ENCODE data around the gene RDM1. TPM values are rescaled to one million over a fixed set of nuclear protein-coding genes. Genes with fewer than 3 reads are reported as not detected.

Gene RDM1
- total and polyA plus RNA-seq, 4 donors: 0.10 to 0.26 TPM; not detected in 2

- H3K27ac ChIP-seq (ENCODE audit: low read depth in 1 of 2, low read length in 1 of 2): no peak overlapping the region
- no peaks in the 10 kb centered on the region for H3K9me3 ChIP-seq (ENCODE audit: control insufficient read depth in 4 of 4, insufficient read depth in 3 of 4, low read length in 3 of 4)
Measured at GRCh38 chr17:35972066-35972465, 41.5 kb upstream of the RDM1 start.

GRCh38 chr17:35969558-35970380, 39.2 kb upstream of the RDM1 start:
- Histone ChIP-seq H3K4me1 (ENCODE audit: control insufficient read depth in 5 of 5, insufficient read depth in 5 of 5, low read length in 5 of 5) (peaks cover 0 to 3% (median 2%) of the 10 kb centered on the region in 5 donors), H3K9me3 (ENCODE audit: control insufficient read depth in 4 of 4, insufficient read depth in 3 of 4, low read length in 3 of 4) (no peaks in the 10 kb centered on the region), H3K27ac (ENCODE audit: low read depth in 1 of 2, low read length in 1 of 2) (no peak overlapping the region), H3K4me3 (no peak overlapping the region), H3K27me3 (ENCODE audit: control insufficient read depth in 3 of 3, insufficient read depth in 3 of 3, low read length in 2 of 3) (no peaks in the 10 kb centered on the region), H3K9ac (ENCODE audit: insufficient read depth in 1 of 2, low read length in 2 of 2) (no peak overlapping the region), H3K36me3 (ENCODE audit: control insufficient read depth in 4 of 4, insufficient read depth in 4 of 4, low read length in 4 of 4) (no peaks in the 10 kb centered on the region)
- WGBS, 2 donors: 31 to 41% methylated on average over 8 of the region's 8 CpGs
- TF ChIP-seq CTCF (IDR thresholded peaks at IDR 0.05; ENCODE audit: control extremely low read depth, extremely low read depth): peak; percentile 91
- DNase-seq: peak; percentile 83 to 91 (median 87)
- peak; percentile 41 for ATAC-seq (ENCODE audit: insufficient read depth, low FRiP score)

More at GRCh38 chr17:35972066-35972465, 41.5 kb upstream of the RDM1 start:
- peaks cover 0 to 3% (median 2%) of the 10 kb centered on the region in 5 donors for H3K4me1 ChIP-seq (ENCODE audit: control insufficient read depth in 5 of 5, insufficient read depth in 5 of 5, low read length in 5 of 5)
- H3K36me3 ChIP-seq (ENCODE audit: control insufficient read depth in 4 of 4, insufficient read depth in 4 of 4, low read length in 4 of 4): no peaks in the 10 kb centered on the region
- ATAC-seq (ENCODE audit: insufficient read depth, low FRiP score) (no peak), DNase-seq (no peak)
- no peak overlapping the region for H3K9ac ChIP-seq (ENCODE audit: insufficient read depth in 1 of 2, low read length in 2 of 2)
- no peak for TF ChIP-seq CTCF (IDR thresholded peaks at IDR 0.05; ENCODE audit: control extremely low read depth, extremely low read depth)
- WGBS, 2 donors: 91% methylated on average over 1 of the region's 1 CpG
- H3K4me3 ChIP-seq: no peak overlapping the region
- no peaks in the 10 kb centered on the region for H3K27me3 ChIP-seq (ENCODE audit: control insufficient read depth in 3 of 3, insufficient read depth in 3 of 3, low read length in 2 of 3)

GRCh38 chr17:35968520-35969054, 38.0 kb upstream of the RDM1 start:
- Histone ChIP-seq H3K36me3 (ENCODE audit: control insufficient read depth in 4 of 4, insufficient read depth in 4 of 4, low read length in 4 of 4) (no peaks in the 10 kb centered on the region), H3K9me3 (ENCODE audit: control insufficient read depth in 4 of 4, insufficient read depth in 3 of 4, low read length in 3 of 4) (no peaks in the 10 kb centered on the region), H3K4me1 (ENCODE audit: control insufficient read depth in 5 of 5, insufficient read depth in 5 of 5, low read length in 5 of 5) (peaks cover 0 to 3% (median 0%) of the 10 kb centered on the region in 5 donors), H3K4me3 (no peak overlapping the region), H3K27me3 (ENCODE audit: control insufficient read depth in 3 of 3, insufficient read depth in 3 of 3, low read length in 2 of 3) (no peaks in the 10 kb centered on the region), H3K9ac (ENCODE audit: insufficient read depth in 1 of 2, low read length in 2 of 2) (no peak overlapping the region), H3K27ac (ENCODE audit: low read depth in 1 of 2, low read length in 1 of 2) (no peak overlapping the region)
- ATAC-seq (ENCODE audit: insufficient read depth, low FRiP score): no peak
- no peak for DNase-seq
- 84 to 88% methylated on average over 10 of the region's 10 CpGs for WGBS, 2 donors
- no peak for TF ChIP-seq CTCF (IDR thresholded peaks at IDR 0.05; ENCODE audit: control extremely low read depth, extremely low read depth)

All from lung (tissue), 12 donors.